GM06990 (cell line): Measurements from ENCODE around the gene COX10.
A peak's percentile ranks its signal among the peaks of the same experiment; 100 is the strongest.

ENCODE experiments used
- DNase-seq: peaks from one replicate; pipeline ENCODE4 v3.0.0-alpha.2; 2011; ENCODE audit not compliant: insufficient read length; ENCODE audit errors: extremely low read depth
- H3K27me3 ChIP-seq: replicated peaks from 2 replicates; pipeline ENCODE4 v1.6.0; 2011; ENCODE audit warnings: low read length; ENCODE audit not compliant: control insufficient read depth, insufficient read depth
- H3K36me3 ChIP-seq: 2 replicates; pipeline ENCODE4 v1.5.1; 2011; ENCODE audit warnings: low read length; ENCODE audit not compliant: control insufficient read depth, insufficient read depth
- H3K4me3 ChIP-seq: replicated peaks from 2 replicates; pipeline ENCODE4 v1.5.1; 2011; ENCODE audit warnings: low read depth, mild to moderate bottlenecking, control low read depth, low read length
- CTCF ChIP-seq: IDR thresholded peaks from 2 replicates; pipeline ENCODE4 v1.5.1; 2011; ENCODE audit warnings: low read length, control low read depth, mild to moderate bottlenecking, inconsistent platforms; ENCODE audit not compliant: insufficient read depth, poor library complexity, severe bottlenecking

Gene COX10

GRCh38 chr17:14203388-14203787 lies 134.1 kb downstream of the COX10 start:
- H3K36me3 ChIP-seq, result peaks cover 6% of the 10 kb centered on the region; the same call in 1 of the 2 replicates
- no peaks in the 10 kb centered on the region for H3K27me3 ChIP-seq
- no peak for DNase-seq
- H3K4me3 ChIP-seq, result no peak overlapping the region
- TF ChIP-seq CTCF, result peak; percentile 17

GRCh38 chr17:14204084-14204483 lies 134.8 kb downstream of the COX10 start:
- H3K4me3 ChIP-seq, result no peak overlapping the region
- H3K27me3 ChIP-seq, result no peaks in the 10 kb centered on the region
- peaks cover 6% of the 10 kb centered on the region; the same call in 1 of the 2 replicates for H3K36me3 ChIP-seq
- DNase-seq, result no peak
- TF ChIP-seq CTCF, result no peak

GRCh38 chr17:14204546-14204945 lies 135.2 kb downstream of the COX10 start:
- Histone ChIP-seq H3K4me3 (no peak overlapping the region), H3K36me3 (peaks cover 7% of the 10 kb centered on the region), H3K27me3 (no peaks in the 10 kb centered on the region)
- no peak for TF ChIP-seq CTCF
- no peak for DNase-seq

GRCh38 chr17:14205380-14205779 lies 136.1 kb downstream of the COX10 start:
- no peak for DNase-seq
- Histone ChIP-seq H3K27me3 (no peaks in the 10 kb centered on the region), H3K36me3 (peaks cover 8% of the 10 kb centered on the region), H3K4me3 (no peak overlapping the region)
- no peak for TF ChIP-seq CTCF

GRCh38 chr17:14205992-14206461 lies 136.7 kb downstream of the COX10 start:
- Histone ChIP-seq H3K36me3 (peaks cover 8% of the 10 kb centered on the region), H3K4me3 (no peak overlapping the region), H3K27me3 (no peaks in the 10 kb centered on the region)
- TF ChIP-seq CTCF, result no peak
- DNase-seq, result no peak

- TF ChIP-seq CTCF, result no peak
- DNase-seq, result no peak
Observed at GRCh38 chr17:14206891-14207290, 137.6 kb downstream of the COX10 start.

More at GRCh38 chr17:14206891-14207290, 137.6 kb downstream of the COX10 start:
- Histone ChIP-seq H3K36me3 (peaks cover 8% of the 10 kb centered on the region), H3K27me3 (no peaks in the 10 kb centered on the region), H3K4me3 (no peak overlapping the region)
